NCI-H82 treated with DMSO at 0.1 percent for 48 hours (cell line): ENCODE measurements around the gene ABCG1.

ENCODE experiments used
- DNase-seq: peaks from one replicate; lab custom pipeline; 2025; ENCODE audit not compliant: unreplicated experiment; lab: John Stamatoyannopoulos, UW

ABCG1 gene

GRCh38 chr21:42250422-42251403, 31.8 kb downstream of the ABCG1 start:
- DNase-seq, result no peak

GRCh38 chr21:42251654-42252324, 32.8 kb downstream of the ABCG1 start:
- no peak for DNase-seq

- DNase-seq, result no peak
These were observed 33.4 kb downstream of the ABCG1 start for GRCh38 chr21:42252325-42252654.

GRCh38 chr21:42252778-42253340, 33.9 kb downstream of the ABCG1 start:
- DNase-seq, result no peak

- DNase-seq, result no peak
These were observed 34.5 kb downstream of the ABCG1 start for GRCh38 chr21:42253466-42253865.

- no peak for DNase-seq
These were observed 35.1 kb downstream of the ABCG1 start for GRCh38 chr21:42254083-42254482.

- no peak for DNase-seq
These were observed 36.0 kb downstream of the ABCG1 start for GRCh38 chr21:42254651-42255601.

- no peak for DNase-seq
These were observed 36.9 kb downstream of the ABCG1 start for GRCh38 chr21:42255825-42256224.

- DNase-seq, result no peak
These were observed 37.4 kb downstream of the ABCG1 start for GRCh38 chr21:42256316-42256715.

- DNase-seq, result no peak
These were observed 38.3 kb downstream of the ABCG1 start for GRCh38 chr21:42257091-42257765.

- DNase-seq, result peak; percentile 50
These were observed 39.4 kb downstream of the ABCG1 start for GRCh38 chr21:42258150-42258884.

- no peak for DNase-seq
These were observed 40.0 kb downstream of the ABCG1 start for GRCh38 chr21:42258885-42259407.

GRCh38 chr21:42260121-42260520, 41.2 kb downstream of the ABCG1 start:
- DNase-seq, result no peak

- no peak for DNase-seq
These were observed 42.9 kb downstream of the ABCG1 start for GRCh38 chr21:42261829-42262200.

GRCh38 chr21:42262831-42263231, 43.9 kb downstream of the ABCG1 start:
- DNase-seq, result no peak

- DNase-seq, result no peak
These were observed 44.7 kb downstream of the ABCG1 start for GRCh38 chr21:42263591-42264131.

GRCh38 chr21:42264245-42265195, 45.6 kb downstream of the ABCG1 start:
- DNase-seq, result no peak

GRCh38 chr21:42265231-42265812, 46.4 kb downstream of the ABCG1 start:
- DNase-seq, result no peak
